Activated CD8-positive, alpha-beta memory T cell treated with anti-CD3 and anti-CD28 coated beads for 48 hours (primary cell): Measurements from ENCODE around the gene COL6A1.

ENCODE experiments used
- DNase-seq, 3 experiments: peaks; one replicate each; pipeline ENCODE4 v3.0.0-alpha.2; 2020; ENCODE audit warnings: low read depth in 2 of 3, low spot score in 2 of 3

Gene COL6A1

DNA sequence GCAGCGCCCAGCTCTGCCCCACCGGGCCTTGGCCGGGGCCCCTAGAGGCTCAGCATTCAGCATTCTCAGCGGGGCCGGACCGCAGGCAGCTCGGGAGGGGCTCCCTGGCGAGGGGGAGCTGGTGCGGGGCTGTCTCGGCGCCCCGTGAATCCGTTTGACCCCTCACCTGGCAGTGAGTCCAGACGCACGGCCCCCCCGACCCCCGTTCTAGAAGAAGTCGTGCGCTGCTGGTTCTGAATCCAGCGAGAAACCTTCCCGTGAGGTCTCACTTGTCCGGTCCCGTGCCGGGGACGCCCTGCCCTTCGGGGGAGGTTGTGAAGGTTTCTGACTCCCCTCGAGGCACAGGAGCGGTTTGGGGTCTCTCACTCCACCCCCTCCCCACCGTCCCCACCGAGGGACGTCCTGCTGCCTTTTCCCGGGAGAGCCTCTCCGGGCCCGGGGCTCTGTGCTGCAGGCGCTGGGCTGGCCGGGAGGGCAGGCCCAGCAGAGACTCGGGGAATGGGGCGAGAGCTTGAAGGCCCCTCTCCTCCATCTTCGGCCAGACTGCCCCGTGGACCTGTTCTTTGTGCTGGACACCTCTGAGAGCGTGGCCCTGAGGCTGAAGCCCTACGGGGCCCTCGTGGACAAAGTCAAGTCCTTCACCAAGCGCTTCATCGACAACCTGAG lies 655 bp downstream of the COL6A1 start:
- DNase-seq, result no peak

DNA sequence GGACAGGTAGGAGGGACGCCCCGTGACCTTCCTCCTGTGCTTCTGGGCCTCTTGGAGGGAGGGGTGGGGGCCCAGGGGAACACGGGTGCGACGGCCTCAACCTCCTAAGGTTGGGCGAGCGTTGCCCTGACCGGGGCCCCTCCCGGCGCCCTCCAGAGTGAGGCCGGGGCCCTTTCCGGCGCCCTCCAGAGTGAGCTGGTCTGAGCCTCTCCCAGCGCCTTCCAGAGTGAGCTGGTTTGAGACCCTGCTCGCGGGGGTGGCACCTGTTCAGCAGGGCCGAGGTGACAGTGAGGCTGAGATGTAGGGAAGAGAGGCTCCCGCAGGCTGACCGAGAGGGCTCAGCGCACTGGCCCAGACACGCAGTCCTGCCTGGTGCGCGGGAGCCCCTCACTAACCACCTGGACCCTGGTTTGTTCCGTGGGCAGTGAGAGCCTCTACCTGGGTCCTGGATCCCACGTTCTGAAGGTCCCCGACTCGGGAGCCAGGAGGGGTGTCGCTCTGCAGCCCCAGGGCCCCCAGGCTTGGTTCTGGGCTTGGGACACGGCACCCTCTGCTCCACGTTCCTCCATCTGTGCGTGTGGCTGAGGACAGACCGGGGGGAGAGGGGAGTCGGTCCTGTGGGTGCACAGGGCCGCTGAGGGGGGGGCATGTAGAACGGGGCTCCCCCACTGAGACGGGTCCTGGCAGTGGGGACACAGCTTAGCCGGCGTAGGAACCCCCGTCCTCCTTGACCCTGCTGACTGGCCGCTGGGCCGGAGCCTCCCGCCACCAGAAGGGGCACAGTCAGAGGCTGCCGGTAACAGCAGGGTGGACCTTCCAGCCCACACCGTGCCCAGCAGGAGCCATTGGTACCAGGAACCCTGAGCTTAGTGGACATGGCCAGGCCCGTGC lies 1.4 kb downstream of the COL6A1 start:
- DNase-seq, result no peak

DNA sequence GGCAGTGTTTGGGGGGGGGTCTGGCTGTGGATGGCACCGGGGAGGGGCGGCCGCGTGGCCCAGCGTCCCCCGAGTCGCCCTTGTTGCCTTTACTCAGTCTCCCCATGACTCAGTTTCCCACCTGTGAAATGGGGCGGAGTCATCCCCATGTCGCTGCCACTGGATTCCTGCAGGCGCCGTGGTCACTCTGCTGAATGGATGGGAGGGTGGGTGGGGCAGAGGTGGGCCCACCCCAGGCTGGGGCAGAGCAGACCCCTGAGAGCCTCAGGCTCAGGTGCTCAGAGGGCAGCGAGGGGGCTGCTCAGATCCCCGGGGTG lies 2.0 kb downstream of the COL6A1 start:
- no peak for DNase-seq

DNA sequence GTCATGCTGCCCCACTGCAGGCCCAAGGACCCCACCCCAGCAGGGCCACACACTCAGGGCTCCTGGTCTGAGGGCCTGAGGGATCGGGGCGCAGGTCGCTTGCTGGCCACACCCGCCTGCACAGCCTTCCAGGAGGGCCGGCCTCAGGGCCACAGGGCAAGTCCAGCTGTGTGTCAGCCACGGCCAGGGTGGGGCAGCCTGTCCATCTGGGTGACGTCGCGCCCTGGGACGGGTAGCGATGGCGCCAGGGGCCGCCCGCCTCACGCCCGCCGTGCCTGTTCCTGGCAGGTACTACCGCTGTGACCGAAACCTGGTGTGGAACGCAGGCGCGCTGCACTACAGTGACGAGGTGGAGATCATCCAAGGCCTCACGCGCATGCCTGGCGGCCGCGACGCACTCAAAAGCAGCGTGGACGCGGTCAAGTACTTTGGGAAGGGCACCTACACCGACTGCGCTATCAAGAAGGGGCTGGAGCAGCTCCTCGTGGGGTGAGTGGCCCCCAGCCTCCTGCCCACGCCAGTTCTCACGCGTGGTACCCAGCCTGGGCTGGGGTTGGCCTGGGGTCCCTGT lies 2.5 kb downstream of the COL6A1 start:
- DNase-seq, result no peak

DNA sequence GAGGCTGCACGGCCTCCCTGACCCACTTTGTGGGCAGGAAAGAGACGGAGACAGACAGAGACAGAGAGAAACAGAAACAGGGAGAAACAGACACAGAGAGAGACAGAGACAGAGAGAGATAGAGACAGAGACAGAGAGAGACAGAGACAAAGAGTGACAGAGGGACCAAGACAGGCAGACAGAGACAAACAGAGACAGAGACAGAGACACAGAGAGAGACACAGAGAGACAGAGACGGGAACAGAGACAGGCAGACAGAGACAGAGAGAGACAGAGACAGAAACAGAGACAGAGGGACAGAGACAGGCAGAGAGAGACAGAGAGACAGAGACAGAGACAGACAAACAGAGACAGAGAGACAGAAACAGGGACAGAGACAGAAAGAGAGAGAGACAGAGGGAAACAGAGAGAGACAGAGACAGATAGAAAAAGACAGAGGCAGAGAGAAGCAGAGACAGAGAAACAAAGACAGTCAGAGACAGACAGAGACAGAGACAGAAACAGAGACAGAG lies 3.1 kb downstream of the COL6A1 start:
- DNase-seq, result no peak

DNA sequence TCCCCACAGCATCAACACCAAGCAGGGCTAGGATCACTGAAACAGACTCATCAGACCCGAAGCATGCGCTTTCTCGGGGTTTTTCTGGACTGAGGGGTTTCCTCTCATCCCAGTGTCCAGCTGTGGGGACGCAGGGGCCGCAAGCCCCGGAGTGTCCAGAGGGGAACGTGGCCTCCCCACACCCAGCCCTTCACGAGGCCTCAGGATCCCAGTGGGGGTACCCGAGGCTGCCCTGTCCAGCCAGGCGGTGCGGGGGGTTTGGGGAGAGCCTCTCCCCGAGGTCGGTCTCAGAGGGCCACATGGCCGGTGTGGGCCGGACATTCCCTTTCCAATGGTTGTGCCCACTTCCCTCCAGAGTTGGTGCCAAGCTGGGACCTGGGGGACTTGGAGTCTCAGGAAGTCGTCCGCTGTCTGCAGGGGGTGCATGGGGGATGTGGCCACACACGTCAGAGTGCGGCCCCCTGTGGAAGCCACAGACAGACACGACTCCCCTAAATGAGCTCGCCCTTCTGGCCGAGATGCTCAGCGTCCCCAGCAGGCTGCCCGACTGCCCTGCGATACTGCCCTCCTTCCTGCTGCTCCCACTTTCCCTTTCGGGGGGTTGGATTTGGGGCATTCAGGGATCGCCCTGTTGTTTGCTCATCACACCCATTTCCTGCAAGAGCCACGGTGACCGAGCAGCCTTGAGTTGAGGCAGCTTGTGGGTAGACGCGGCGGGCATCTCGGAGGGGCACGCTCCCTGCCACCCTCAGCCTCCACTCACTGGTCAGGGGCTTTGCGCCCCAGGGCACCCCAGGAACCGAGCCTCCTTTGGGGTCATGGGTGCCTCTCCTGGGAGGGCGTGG lies 4.1 kb downstream of the COL6A1 start:
- DNase-seq, result no peak

DNA sequence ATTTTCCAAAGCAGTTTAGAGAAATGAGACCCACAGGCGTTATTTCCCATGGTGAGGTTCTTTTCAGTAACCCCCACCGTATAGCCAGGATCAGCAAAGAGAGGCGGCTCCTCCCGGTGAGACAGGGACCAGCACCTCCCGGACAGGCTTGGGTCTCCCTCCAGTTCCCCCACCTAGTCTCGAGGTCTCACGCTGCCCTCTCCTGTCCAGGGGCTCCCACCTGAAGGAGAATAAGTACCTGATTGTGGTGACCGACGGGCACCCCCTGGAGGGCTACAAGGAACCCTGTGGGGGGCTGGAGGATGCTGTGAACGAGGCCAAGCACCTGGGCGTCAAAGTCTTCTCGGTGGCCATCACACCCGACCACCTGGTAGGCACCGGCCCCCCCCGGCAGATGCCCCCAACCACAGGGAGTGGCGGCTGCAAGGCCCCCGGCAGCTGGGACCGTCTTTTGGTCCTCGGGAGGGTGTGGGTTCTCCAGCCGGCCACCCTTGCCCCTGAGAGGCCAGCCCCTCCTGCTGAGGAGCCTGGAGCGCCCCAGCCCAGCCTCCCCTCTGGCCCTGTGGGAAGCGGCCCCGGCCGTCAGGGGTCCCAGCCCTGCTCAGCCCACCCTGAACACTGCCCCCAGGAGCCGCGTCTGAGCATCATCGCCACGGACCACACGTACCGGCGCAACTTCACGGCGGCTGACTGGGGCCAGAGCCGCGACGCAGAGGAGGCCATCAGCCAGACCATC lies 4.9 kb downstream of the COL6A1 start:
- DNase-seq, result no peak

DNA sequence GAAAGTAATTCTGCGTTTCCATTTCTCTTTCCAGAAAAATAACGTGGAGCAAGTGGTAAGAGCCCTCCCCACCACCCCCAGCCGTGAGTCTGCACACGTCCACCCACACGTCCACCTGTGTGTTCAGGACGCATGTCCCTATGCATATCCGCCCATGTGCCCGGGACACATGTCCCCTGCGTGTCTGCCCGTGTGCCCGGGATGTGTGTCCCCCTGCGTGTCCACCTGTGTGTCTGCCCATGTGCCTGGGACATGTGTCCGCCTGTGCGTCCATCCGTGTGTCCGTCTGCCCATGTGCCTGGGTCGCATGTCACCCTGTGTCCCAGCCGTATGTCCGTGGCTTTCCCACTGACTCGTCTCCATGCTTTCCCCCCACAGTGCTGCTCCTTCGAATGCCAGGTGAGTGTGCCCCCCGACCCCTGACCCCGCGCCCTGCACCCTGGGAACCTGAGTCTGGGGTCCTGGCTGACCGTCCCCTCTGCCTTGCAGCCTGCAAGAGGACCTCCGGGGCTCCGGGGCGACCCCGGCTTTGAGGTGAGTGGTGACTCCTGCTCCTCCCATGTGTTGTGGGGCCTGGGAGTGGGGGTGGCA lies 5.6 kb downstream of the COL6A1 start:
- DNase-seq, result no peak

DNA sequence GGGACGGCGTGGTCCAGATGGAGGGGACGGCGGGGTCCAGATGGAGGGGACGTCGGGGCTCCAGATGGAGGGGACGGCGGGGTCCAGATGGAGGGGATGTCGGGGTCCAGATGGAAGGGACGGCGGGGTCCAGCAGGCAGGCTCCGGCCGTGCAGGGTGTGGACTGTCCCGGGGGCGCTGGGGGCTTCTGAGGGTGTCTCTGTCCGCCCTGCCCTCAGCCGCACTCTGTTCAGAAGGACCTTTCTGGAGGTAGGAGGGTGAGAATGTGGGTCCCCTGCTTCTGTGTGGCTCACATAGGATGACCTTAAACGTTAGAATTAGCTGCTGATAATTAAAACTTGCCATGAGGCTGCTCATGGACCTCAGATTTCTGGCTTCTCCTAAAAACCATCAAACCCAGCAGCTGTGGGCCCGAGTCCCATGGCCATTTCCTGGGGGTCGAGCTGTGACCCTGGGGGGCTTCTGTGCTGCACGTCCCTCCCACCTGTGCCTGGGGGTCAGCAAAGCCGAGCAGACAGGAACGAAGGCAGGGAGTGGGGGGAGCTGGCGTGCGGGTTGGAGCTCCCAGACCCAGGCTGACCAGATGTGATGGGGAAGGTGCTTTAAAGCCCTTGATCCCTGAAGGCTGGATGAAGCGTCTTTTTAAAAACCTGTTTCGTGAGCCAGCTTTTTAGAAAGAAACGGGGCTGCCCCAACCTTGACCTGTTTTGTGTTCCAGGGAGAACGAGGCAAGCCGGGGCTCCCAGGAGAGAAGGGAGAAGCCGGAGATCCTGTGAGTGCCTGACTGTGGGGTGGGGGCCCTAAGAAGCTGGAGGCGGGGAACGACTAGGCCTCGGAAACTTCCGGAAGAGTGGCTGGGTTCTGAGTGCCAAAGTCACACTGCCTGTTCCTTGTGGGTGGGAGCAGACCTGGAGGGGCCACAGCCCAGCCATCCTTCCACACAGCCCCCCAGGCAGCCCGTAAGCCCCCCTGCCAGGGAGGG lies 7.1 kb downstream of the COL6A1 start:
- DNase-seq, result no peak

DNA sequence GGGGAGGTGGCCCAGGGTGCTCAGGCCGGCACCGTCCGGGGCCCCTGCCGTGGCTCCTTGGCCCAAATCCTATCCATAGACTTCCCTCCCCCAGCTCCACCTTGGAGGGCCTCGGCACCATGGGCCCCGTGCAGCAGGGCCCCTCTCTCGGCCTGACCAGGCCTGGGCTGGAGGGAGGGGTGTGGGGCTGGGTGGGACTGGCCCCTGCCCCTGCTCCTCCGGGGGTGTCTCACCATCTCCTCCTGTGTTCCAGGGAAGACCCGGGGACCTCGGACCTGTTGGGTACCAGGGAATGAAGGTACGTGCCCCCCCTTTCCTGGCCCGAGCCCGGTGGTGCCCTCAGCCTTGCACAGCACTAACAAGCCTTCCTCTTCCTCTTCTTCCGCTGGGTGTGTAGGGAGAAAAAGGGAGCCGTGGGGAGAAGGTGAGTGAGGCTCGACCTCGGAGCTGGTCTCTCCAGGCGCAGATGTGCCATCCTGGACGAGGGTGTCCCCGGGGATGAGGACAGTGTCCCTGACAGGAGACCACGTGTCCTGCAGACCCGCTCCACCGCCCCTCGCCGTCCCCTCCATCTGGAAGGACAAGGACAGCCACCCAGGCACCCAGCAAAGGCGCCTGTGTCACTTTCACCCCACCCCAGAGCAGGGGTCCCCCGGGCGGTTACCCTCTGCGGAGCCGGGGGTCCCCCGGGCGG lies 7.9 kb downstream of the COL6A1 start:
- DNase-seq, result no peak

DNA sequence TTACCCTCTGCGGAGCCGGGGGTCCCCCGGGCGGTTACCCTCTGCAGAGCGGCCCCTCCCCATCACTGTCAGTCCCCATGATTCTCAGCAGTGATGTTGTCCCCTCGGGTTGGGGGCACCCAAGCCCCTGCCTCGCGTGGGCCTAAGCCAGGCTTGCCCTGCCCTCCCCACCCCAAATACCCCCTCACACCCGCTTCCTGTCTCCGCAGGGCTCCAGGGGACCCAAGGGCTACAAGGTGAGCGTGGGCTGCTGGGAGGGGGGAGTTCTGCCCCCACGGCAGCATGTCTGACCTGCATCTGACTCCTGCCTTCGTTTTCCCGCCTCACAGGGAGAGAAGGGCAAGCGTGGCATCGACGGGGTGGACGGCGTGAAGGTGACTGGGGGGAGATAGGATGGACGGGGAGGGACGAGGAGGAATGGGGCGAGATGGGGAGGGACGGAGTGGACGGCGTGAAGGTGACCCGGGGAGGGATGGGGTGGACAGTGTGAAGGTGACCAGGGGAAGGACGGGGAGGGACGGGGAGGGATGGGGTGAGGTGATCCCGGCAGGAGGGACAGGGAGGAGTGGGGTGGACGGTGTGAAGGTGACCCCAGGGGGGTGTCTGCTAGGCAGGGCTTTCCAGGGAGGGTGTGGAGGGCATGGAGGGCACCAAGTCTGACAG lies 8.6 kb downstream of the COL6A1 start:
- no peak for DNase-seq

DNA sequence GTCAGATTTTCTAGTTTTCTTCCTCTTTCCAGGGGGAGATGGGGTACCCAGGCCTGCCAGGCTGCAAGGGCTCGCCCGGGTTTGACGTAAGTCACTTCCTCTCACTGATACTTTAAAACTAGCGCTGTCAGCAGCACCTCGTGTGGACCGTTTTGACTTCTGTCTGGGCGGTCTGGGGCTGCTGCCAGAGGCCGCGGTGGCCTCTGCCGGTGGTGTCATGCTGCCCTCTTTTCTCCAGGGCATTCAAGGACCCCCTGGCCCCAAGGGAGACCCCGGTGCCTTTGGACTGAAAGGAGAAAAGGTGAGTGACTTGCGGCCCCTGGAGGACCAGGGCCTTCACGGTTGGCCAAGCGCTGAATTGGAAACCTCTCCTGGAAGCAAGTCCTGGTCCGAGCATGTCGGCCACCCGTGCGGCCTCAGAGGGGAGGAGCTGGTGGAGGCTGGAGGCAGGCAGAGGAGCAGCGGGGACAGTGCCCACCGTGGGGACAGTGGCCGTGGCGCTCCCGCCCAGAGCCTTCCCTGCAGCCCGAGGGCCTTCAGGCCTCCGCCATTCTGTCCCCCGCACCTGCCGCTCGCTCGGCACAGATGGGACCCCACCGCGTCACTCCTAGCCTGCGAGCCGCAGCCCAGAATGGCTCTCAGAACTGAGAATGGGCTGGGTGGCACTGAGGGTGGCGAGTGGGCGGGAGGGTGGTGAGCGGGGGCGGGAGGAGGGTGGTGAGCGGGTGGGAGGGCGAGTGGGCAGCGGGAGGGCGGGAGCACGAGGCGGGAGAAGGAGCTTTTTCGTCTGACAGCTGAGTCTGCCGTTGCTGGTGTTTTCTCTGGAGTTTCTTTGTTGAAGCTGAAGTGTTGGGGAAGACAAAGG lies 9.4 kb downstream of the COL6A1 start:
- DNase-seq, result no peak

DNA sequence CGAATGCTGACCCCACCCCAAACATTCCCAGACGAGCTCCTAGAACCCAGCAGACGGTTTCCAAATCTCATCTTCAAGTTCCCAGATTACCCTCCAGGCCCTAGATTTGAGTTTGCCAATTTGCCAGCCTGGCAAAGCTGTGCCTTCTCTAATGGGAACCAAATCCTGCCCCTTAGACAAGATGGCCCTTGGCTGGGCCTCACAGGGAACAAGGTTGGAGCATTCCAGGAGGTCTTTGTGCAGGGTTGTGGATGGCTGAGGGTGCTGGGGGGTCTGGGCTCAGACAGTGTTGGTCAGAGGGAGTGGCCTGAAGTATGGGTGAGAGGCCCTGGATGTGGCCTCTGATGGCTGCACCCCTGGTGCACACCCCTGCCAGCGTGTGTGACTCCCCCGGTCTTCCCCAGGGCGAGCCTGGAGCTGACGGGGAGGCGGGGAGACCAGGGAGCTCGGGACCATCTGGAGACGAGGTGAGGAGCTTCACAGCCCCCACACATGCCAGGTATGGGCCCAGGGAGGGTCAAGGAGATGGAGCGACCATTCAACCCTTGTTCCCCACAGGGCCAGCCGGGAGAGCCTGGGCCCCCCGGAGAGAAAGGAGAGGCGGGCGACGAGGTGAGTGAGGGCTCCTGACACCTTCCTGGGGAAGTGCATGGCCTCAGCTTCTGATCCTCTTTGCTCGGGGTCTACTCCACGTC lies 10.2 kb downstream of the COL6A1 start:
- DNase-seq, result no peak

DNA sequence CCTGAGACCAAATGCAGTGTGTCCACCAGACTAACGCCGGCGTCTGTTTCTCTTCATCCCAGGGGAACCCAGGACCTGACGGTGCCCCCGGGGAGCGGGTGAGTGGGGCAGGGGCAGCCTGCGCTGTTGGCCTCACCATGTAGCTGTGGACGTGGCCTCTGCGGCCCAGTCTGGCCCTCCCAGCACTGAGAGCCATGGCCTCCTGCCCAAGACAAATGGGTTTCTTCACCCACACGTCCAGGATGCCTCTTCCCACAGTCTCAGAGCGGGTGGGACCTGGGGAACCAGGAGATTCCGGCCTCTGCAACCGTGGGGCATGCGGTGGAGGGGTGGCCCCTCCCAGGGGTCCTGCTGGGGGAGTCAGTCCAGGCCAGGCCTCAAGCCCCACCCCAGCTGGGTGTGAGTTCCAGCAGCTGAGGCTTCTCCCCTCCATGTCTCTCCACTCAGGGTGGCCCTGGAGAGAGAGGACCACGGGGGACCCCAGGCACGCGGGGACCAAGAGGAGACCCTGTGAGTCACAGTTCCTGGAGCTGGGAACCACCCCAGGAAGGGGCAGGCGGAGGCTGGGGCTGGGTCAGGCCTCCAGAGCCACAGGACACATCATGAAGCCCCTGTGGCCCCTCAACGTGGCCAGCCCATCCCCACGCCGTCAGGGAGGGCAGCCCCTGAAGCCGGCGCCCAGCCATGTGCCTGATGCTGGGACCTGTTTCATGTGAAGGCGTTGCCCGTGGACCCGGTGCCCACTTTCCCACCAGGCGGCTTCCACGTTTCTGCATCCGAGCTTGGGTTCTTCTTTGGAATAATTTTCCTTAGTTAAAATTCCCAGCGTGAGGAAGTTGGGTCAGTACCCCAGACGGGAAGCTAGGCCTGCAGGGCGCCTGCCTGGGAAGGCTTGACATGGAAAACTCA lies 11.0 kb downstream of the COL6A1 start:
- DNase-seq, result no peak
